GM12878 (cell line): ENCODE measurements around the gene CHMP6. TPM values are rescaled to one million over a fixed set of nuclear protein-coding genes. Genes with fewer than 3 reads are reported as not detected.

Source experiments
- ATAC-seq: fragments of 200-7000 bp; cut with Tn5 transposase; 3 replicates; pipeline ENCODE4 v1.9.1; 2020; ENCODE audit warnings: mild to moderate bottlenecking, moderate library complexity
- BruUV-seq: library from RNA; stranded (reverse); fragments of 400-500 nt; replicated peaks from 2 replicates; lab custom pipeline; 2021; lab: Mats Ljungman, UMichigan
- CTCF ChIA-PET: fragments of 300-600 bp; sonication (Branson Sonifier 250); formaldehyde crosslinking; extraction: SDS; loops from one replicate; lab custom pipeline; 2021; ENCODE audit warnings: inconsistent platforms; lab: Yijun Ruan, JAX
- POLR2A ChIA-PET: fragments of 350-600 bp; formaldehyde crosslinking; extraction: SDS; loops from one replicate; lab custom pipeline; 2021; ENCODE audit warnings: inconsistent platforms; lab: Charles Lee
- RAD21 ChIA-PET: fragments of 300-600 bp; sonication (Branson Sonifier 250); formaldehyde crosslinking; loops from one replicate; lab custom pipeline; 2023; ENCODE audit warnings: antibody characterized with exemption; ENCODE audit not compliant: unreplicated experiment; lab: Charles Lee
- SMC1A ChIA-PET: fragments of 300-600 bp; sonication (Branson Sonifier 250); formaldehyde crosslinking; loops from one replicate; lab custom pipeline; 2023; ENCODE audit not compliant: unreplicated experiment, uncharacterized antibody; lab: Charles Lee
- DNase-seq: peaks from one replicate; pipeline ENCODE4 v3.0.0-alpha.2; 2011; ENCODE audit warnings: low read depth, low spot score
- FAIRE-seq: peaks from 3 replicates; lab custom pipeline; 2011; peaks lifted over from hg19 to GRCh38; lab: Jason Lieb, UNC
- H2AFZ ChIP-seq: 2 replicates; pipeline ENCODE4 v1.6.0; 2011; ENCODE audit warnings: low read depth, low read length, control low read depth; ENCODE audit not compliant: control insufficient read depth
- H3K27ac ChIP-seq: 2 replicates; pipeline ENCODE4 v1.5.1; 2011; ENCODE audit warnings: control low read depth; ENCODE audit not compliant: control insufficient read depth, insufficient read depth
- H3K27me3 ChIP-seq, 2 experiments: replicated peaks in 1 of 2; 2 replicates each; pipeline versions ENCODE4 v1.6.0 to v1.6.1; 2011; ENCODE audit warnings: low read length in 1 of 2; ENCODE audit not compliant: control insufficient read depth in 2 of 2, insufficient read depth in 2 of 2
- H3K36me3 ChIP-seq, 2 experiments: 2 replicates each; pipeline ENCODE4 v1.5.1; 2011; ENCODE audit warnings: low read length in 1 of 2; ENCODE audit not compliant: control insufficient read depth in 2 of 2, insufficient read depth in 2 of 2
- H3K4me1 ChIP-seq: 2 replicates; pipeline ENCODE4 v1.6.1; 2011; ENCODE audit warnings: mild to moderate bottlenecking, low read length, moderate library complexity, mixed read lengths; ENCODE audit not compliant: control insufficient read depth, insufficient read depth
- H3K4me2 ChIP-seq: 2 replicates; pipeline ENCODE4 v1.6.0; 2011; ENCODE audit warnings: control low read depth; ENCODE audit not compliant: control insufficient read depth, insufficient read depth
- H3K4me3 ChIP-seq: fragments of 200-600 bp; sonication (generic); 2 replicates; pipeline ENCODE4 v1.5.1; 2016
- H3K79me2 ChIP-seq: 2 replicates; pipeline ENCODE4 v1.6.0; 2011; ENCODE audit warnings: low read length; ENCODE audit not compliant: control insufficient read depth, insufficient read depth
- H3K9ac ChIP-seq: 2 replicates; pipeline ENCODE4 v1.8.0; 2011; ENCODE audit warnings: low read length, control low read depth, mixed read lengths; ENCODE audit not compliant: control insufficient read depth, insufficient read depth
- H3K9me3 ChIP-seq: replicated peaks from 3 replicates; pipeline ENCODE4 v1.5.1; 2011; ENCODE audit warnings: mild to moderate bottlenecking, low read length; ENCODE audit not compliant: control insufficient read depth, insufficient read depth
- H4K20me1 ChIP-seq: 2 replicates; pipeline ENCODE4 v1.6.0; 2011; ENCODE audit not compliant: control insufficient read depth, insufficient read depth
- CTCF ChIP-seq, 3 experiments: IDR thresholded peaks in 2 of 3; conservative IDR thresholded peaks in 1 of 3; 2 replicates each; pipeline ENCODE4 v1.5.1; 2011; ENCODE audit warnings: low read depth in 3 of 3, low read length in 3 of 3, mild to moderate bottlenecking in 3 of 3, control low read depth in 2 of 3, moderate library complexity in 2 of 3, inconsistent platforms in 1 of 3, mixed read lengths in 1 of 3; ENCODE audit not compliant: control insufficient read depth in 2 of 3, insufficient read depth in 1 of 3; ENCODE audit errors: extremely low read depth in 1 of 3
- EED ChIP-seq: sonication (generic); IDR thresholded peaks from 2 replicates; pipeline ENCODE4 v1.6.1; 2016; ENCODE audit warnings: antibody characterized with exemption, low read depth
- HSF1 ChIP-seq: fragments of 150-350 bp; IDR thresholded peaks from 2 replicates; pipeline ENCODE4 v1.6.1; 2014; ENCODE audit warnings: mild to moderate bottlenecking, low read depth, low read length
- RAD21 ChIP-seq: IDR thresholded peaks from 2 replicates; pipeline ENCODE4 v1.6.1; 2011; ENCODE audit warnings: mild to moderate bottlenecking, low read depth, low read length, moderate library complexity; ENCODE audit not compliant: insufficient read depth
- RFX5 ChIP-seq: IDR thresholded peaks from 2 replicates; pipeline ENCODE4 v1.6.1; 2011; ENCODE audit warnings: low read depth, low read length, improper control_type of control experiment
- SKIL ChIP-seq: fragments of 450-650 bp; IDR thresholded peaks from 2 replicates; pipeline ENCODE4 v1.6.1; 2017; ENCODE audit warnings: mild to moderate bottlenecking, low read depth, inconsistent platforms; ENCODE audit not compliant: poor library complexity, severe bottlenecking
- SREBF1 ChIP-seq: IDR thresholded peaks from 2 replicates; pipeline ENCODE4 v1.6.1; 2012; ENCODE audit warnings: mild to moderate bottlenecking, low read length
- ZBTB33 ChIP-seq: fragments of 450-650 bp; IDR thresholded peaks from 2 replicates; pipeline ENCODE4 v1.6.1; 2017; ENCODE audit warnings: mild to moderate bottlenecking
- ZNF207 ChIP-seq: fragments of 450-650 bp; IDR thresholded peaks from 2 replicates; pipeline ENCODE4 v1.6.1; 2014; ENCODE audit warnings: antibody characterized with exemption, mild to moderate bottlenecking, borderline replicate concordance
- ZNF592 ChIP-seq: fragments of 450-650 bp; IDR thresholded peaks from 2 replicates; pipeline ENCODE4 v1.6.1; 2017; ENCODE audit warnings: mild to moderate bottlenecking, moderate library complexity
- WGBS: methylation state at CpG from one replicate; pipeline ENCODE4 v1.1.6; 2016; ENCODE audit warnings: low lambda C conversion rate; ENCODE audit not compliant: insufficient replicate concordance, insufficient coverage; ENCODE audit errors: missing lambda C conversion rate; 5-methylcytosine and 5-hydroxymethylcytosine counted together
- in situ Hi-C: fragments of 300-500 bp; cut with MboI; formaldehyde crosslinking; loops from 9 replicates; pipeline ENCODE4 v1.14.3; 2018; ENCODE audit warnings: mixed read lengths
- intact Hi-C: fragments of 100-400 bp; cut with micrococcal nuclease; formaldehyde crosslinking; loops from one replicate; pipeline ENCODE4 v1.14.2; 2022; ENCODE audit not compliant: unreplicated experiment
- polyA plus RNA-seq, 11 experiments: library from polyadenylated mRNA; depleted of rRNA in 4 of 11; unstranded in 6 of 11; stranded (reverse) in 5 of 11; fragments of >200 nt; fragmentation: Nextera tagmentation in 4 of 11; fragmentation: Illumina TruSeq in 1 of 11; extraction: Ambion mirVana in 4 of 11; extraction: Trizol in 1 of 11; gene quantifications; 1 replicate in 1 of 11; 2 replicates in 10 of 11; pipeline versions ENCODE4 v1.2.1 to v1.2.3, GENCODE V29; 2011 to 2016; ENCODE audit warnings: inconsistent platforms in 2 of 11, missing spikeins in 2 of 11, low read depth in 1 of 11
- total RNA-seq, 4 experiments: library from RNA; depleted of rRNA in 3 of 4; stranded (reverse); fragments of >200 nt in 3 of 4; fragmentation: Illumina TruSeq in 1 of 4; extraction: Trizol in 1 of 4; gene quantifications; 2 replicates each; pipeline versions ENCODE4 v1.2.1 to v1.2.3, GENCODE V29; 2013 to 2021

The CHMP6 gene
- total and polyA plus RNA-seq, 10 of the 15 experiments (the other 5 are each of a cell fraction or from before 2014, with no cell fraction given): 0.21 to 37.9 (median 14.7) TPM

- H3K4me2 ChIP-seq: no peak overlapping the region
- no peak overlapping the region for H3K27ac ChIP-seq
- no peaks in the 10 kb centered on the region for H4K20me1 ChIP-seq
- SMC1A ChIA-PET: no interaction called here
- BruUV-seq: no TSS peak
- no peaks in the 10 kb centered on the region for H3K27me3 ChIP-seq
- in situ Hi-C loops: no loop called here
- intact Hi-C loops: no loop called here
- no peak overlapping the region for H2AFZ ChIP-seq
- FAIRE-seq: no peak
- H3K79me2 ChIP-seq: no peaks in the 10 kb centered on the region
- H3K4me3 ChIP-seq: no peak overlapping the region
- CTCF ChIA-PET: no interaction called here
- ATAC-seq: no peak
- POLR2A ChIA-PET: no interaction called here
- no peak overlapping the region for H3K9ac ChIP-seq
- H3K36me3 ChIP-seq: no peaks in the 10 kb centered on the region
- no peaks in the 10 kb centered on the region for H3K9me3 ChIP-seq
- 37% methylated on average over 28 of the region's 28 CpGs for WGBS
- peaks cover 15% of the 10 kb centered on the region for H3K4me1 ChIP-seq
- no peak for DNase-seq
- RAD21 ChIA-PET: no interaction called here
- TF ChIP-seq SKIL (no peak), RAD21 (no peak), RFX5 (no peak), EED (no peak), ZNF592 (no peak), SREBF1 (no peak), CTCF (IDR thresholded peaks at IDR 0.05 in 2 of 3, conservative IDR thresholded peaks at IDR 0.05 in 1 of 3; ENCODE audit: control insufficient read depth in 2 of 3, extremely low read depth in 1 of 3, insufficient read depth in 1 of 3, low read depth in 3 of 3, low read length in 3 of 3) (no peak), ZNF207 (no peak), HSF1 (no peak), ZBTB33 (no peak)
Measured at GRCh38 chr17:81044764-81045589, 53.3 kb downstream of the CHMP6 start.
